Right atrium auricular region (tissue), 2 donors: ENCODE measurements around the gene TMEM259. TPM values are rescaled to one million over a fixed set of nuclear protein-coding genes. Genes with fewer than 3 reads are reported as not detected.

Experiments
- DNase-seq: peaks from one replicate; pipeline ENCODE4 v3.0.0-alpha.2; 2019; ENCODE audit warnings: low spot score
- H3K27ac ChIP-seq, 2 donors: fragments of 200-600 bp; sonication (generic); 1 replicate in 1 of 2; 2 replicates in 1 of 2; pipeline ENCODE4 v1.5.1; 2016 to 2019
- H3K27me3 ChIP-seq, 2 donors: fragments of 200-600 bp; sonication (generic); one replicate each; pipeline versions ENCODE4 v1.5.1 to v1.6.0; 2017 to 2019
- H3K36me3 ChIP-seq: fragments of 200-600 bp; sonication (generic); one replicate; pipeline ENCODE4 v1.5.1; 2016
- H3K4me1 ChIP-seq, 2 donors: fragments of 200-600 bp; sonication (generic); one replicate each; pipeline versions ENCODE4 v1.5.1 to v1.6.0; 2017 to 2019
- H3K4me3 ChIP-seq, 2 donors: fragments of 200-600 bp; sonication (generic); 1 replicate in 1 of 2; 2 replicates in 1 of 2; pipeline ENCODE4 v1.5.1; 2017 to 2019; ENCODE audit warnings: mild to moderate bottlenecking in 1 of 2, moderate library complexity in 1 of 2
- H3K9me3 ChIP-seq, 2 donors: fragments of 200-600 bp; sonication (generic); one replicate each; pipeline ENCODE4 v1.5.1; 2019
- CTCF ChIP-seq, 2 donors: fragments of 200-600 bp; sonication (generic); IDR thresholded peaks; one replicate each; pipeline ENCODE4 v1.5.1; 2019; ENCODE audit warnings: antibody characterized with exemption in 2 of 2
- total RNA-seq, 2 donors: library from RNA; depleted of rRNA; stranded (reverse); fragments of >200 nt; gene quantifications; one replicate each; pipeline ENCODE4 v1.1.0, GENCODE V29; 2016

Gene TMEM259
- total RNA-seq, 2 donors from 2014 or later: 129 to 170 TPM

GRCh38 chr19:1004803-1005664 is 15.9 kb downstream of the TMEM259 start:
- no peak for DNase-seq
- Histone ChIP-seq H3K36me3 (peaks cover 11% of the 10 kb centered on the region), H3K4me3 (no peak overlapping the region), H3K4me1 (peaks cover 0 to 17% of the 10 kb centered on the region in 2 donors), H3K27me3 (peaks cover 0 to 8% of the 10 kb centered on the region in 2 donors), H3K9me3 (no peaks in the 10 kb centered on the region), H3K27ac (no peak overlapping the region)
- no peak for TF ChIP-seq CTCF (IDR thresholded peaks at IDR 0.05)

GRCh38 chr19:1004204-1004802 is 16.6 kb downstream of the TMEM259 start:
- no peak for TF ChIP-seq CTCF (IDR thresholded peaks at IDR 0.05)
- no peaks in the 10 kb centered on the region for H3K9me3 ChIP-seq
- H3K4me3 ChIP-seq: no peak overlapping the region
- H3K27ac ChIP-seq: no peak overlapping the region
- peaks cover 4% of the 10 kb centered on the region for H3K36me3 ChIP-seq
- H3K4me1 ChIP-seq: peaks cover 0 to 18% of the 10 kb centered on the region in 2 donors
- no peak for DNase-seq
- H3K27me3 ChIP-seq: peaks cover 1 to 16% of the 10 kb centered on the region in 2 donors

DNA sequence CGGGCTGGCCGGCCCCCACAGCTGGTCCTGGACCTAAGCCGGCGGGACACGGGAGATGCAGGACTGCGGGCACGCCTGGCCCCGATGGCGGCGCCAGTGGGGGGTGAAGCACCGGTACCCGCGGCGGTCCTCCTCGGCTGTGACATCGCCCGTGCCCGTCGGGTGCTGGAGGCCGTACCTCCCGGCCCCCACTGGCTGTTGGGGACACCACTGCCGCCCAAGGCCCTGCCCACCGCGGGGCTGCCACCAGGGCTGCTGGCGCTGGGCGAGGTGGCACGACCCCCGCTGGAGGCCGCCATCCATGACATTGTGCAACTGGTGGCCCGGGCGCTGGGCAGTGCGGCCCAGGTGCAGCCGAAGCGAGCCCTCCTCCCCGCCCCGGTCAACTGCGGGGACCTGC is 17.6 kb downstream of the TMEM259 start:
- no peaks in the 10 kb centered on the region for H3K36me3 ChIP-seq
- H3K4me3 ChIP-seq: no peak overlapping the region
- H3K4me1 ChIP-seq: peaks cover 0 to 18% of the 10 kb centered on the region in 2 donors
- DNase-seq: no peak
- TF ChIP-seq CTCF (IDR thresholded peaks at IDR 0.05): no peak
- no peak overlapping the region for H3K27ac ChIP-seq
- H3K9me3 ChIP-seq: no peaks in the 10 kb centered on the region
- H3K27me3 ChIP-seq: peaks cover 3 to 22% of the 10 kb centered on the region in 2 donors

- H3K27me3 ChIP-seq: peaks cover 3 to 28% of the 10 kb centered on the region in 2 donors
- H3K4me1 ChIP-seq: peaks cover 0 to 18% of the 10 kb centered on the region in 2 donors
- no peak for TF ChIP-seq CTCF (IDR thresholded peaks at IDR 0.05)
- H3K9me3 ChIP-seq: no peaks in the 10 kb centered on the region
- H3K36me3 ChIP-seq: no peaks in the 10 kb centered on the region
- no peak overlapping the region for H3K4me3 ChIP-seq
- DNase-seq: no peak
- no peak overlapping the region for H3K27ac ChIP-seq
Measured at GRCh38 chr19:1002600-1002999, 18.3 kb downstream of the TMEM259 start.

DNA sequence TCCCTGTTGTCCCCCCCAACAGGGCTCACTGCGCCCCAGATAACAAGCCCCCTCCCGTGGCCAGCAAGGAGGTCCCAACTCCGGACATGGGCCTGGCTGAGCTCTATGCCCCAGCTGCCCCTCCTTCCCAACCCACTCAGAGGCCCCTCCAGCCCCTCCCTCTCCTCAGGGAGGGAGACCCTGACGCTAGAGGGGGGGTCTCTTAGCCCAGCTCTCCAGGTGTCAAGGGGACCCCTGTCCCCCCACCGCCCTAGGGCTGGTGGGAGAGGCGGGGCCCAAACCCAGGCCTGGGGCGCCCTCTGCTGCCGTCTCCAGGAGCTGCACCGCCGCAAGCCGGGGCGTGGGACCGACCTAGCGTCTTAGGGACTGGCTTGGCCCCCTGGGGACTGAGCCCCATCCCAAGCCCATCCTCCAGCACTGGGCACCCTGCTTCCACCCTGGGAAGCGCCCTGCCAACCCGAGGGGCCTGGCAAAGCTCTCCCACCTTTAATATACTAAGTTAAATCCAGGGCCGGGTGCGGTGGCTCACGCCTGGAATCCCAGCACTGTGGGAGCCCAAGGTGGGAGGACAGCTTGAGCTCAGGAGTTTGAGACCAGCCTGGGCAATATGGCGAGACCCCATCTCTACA is 19.3 kb downstream of the TMEM259 start:
- H3K27me3 ChIP-seq: peaks cover 3 to 29% of the 10 kb centered on the region in 2 donors
- H3K4me3 ChIP-seq: no peak overlapping the region
- peak; percentile 86 to 93 for TF ChIP-seq CTCF (IDR thresholded peaks at IDR 0.05)
- H3K9me3 ChIP-seq: no peaks in the 10 kb centered on the region
- no peak for DNase-seq
- H3K4me1 ChIP-seq: peaks cover 0 to 18% of the 10 kb centered on the region in 2 donors
- no peak overlapping the region for H3K27ac ChIP-seq
- no peaks in the 10 kb centered on the region for H3K36me3 ChIP-seq
